H1 (cell line): ENCODE measurements around the gene MED17. TPM values are rescaled to one million over a fixed set of nuclear protein-coding genes. Genes with fewer than 3 reads are reported as not detected.

Source experiments
- CHD1 ChIP-seq: IDR thresholded peaks from 2 replicates; pipeline ENCODE4 v1.6.1; 2012; ENCODE audit warnings: low read depth, low read length, improper control_type of control experiment
- CHD7 ChIP-seq: fragments of 300-600 bp; sonication (generic); IDR thresholded peaks from 2 replicates; pipeline ENCODE4 v1.7.1; 2012; ENCODE audit warnings: low read length, moderate library complexity, mild to moderate bottlenecking, inconsistent platforms; ENCODE audit not compliant: insufficient replicate concordance
- EP300 ChIP-seq, 2 experiments: IDR thresholded peaks; 1 replicate in 1 of 2; 2 replicates in 1 of 2; pipeline ENCODE4 v1.6.1; 2011 to 2012; ENCODE audit warnings: low read depth in 2 of 2, low read length in 2 of 2, mild to moderate bottlenecking in 2 of 2, borderline replicate concordance in 1 of 2, inconsistent platforms in 1 of 2, moderate library complexity in 1 of 2
- NRF1 ChIP-seq: IDR thresholded peaks from 2 replicates; pipeline ENCODE4 v1.6.1; 2011; ENCODE audit warnings: mild to moderate bottlenecking, low read depth, low read length, improper control_type of control experiment
- POLR2A ChIP-seq, 2 experiments: IDR thresholded peaks; 1 replicate in 1 of 2; 2 replicates in 1 of 2; pipeline ENCODE4 v1.6.1; 2011; ENCODE audit warnings: low read depth in 2 of 2, low read length in 2 of 2, mild to moderate bottlenecking in 2 of 2; ENCODE audit errors: control extremely low read depth in 1 of 2
- RXRA ChIP-seq: IDR thresholded peaks from 2 replicates; pipeline ENCODE4 v1.6.1; 2011; ENCODE audit warnings: low read depth, mild to moderate bottlenecking, low read length, moderate library complexity; ENCODE audit not compliant: insufficient read depth
- polyA plus RNA-seq, 7 experiments: library from polyadenylated mRNA; depleted of rRNA in 3 of 7; stranded (reverse) in 5 of 7; unstranded in 2 of 7; fragments of >200 nt in 5 of 7; fragments of 200-250 nt in 2 of 7; gene quantifications; 1 replicate in 5 of 7; 2 replicates in 1 of 7; 4 replicates in 1 of 7; pipeline versions ENCODE4 v1.2.1 to v1.2.3, GENCODE V29; 2011 to 2013; ENCODE audit warnings: missing spikeins in 2 of 7, mixed read lengths in 2 of 7
- total RNA-seq: library from RNA; stranded (reverse); fragmentation: NEBNext Ultra II Directional; extraction: Animal tissue kit (Norgen Biotek cat#: 25700); gene quantifications from 2 replicates; pipeline ENCODE4 v1.2.1, GENCODE V29; 2021

The MED17 gene
- total and polyA plus RNA-seq, 2 of the 8 experiments (the other 6 are each of a cell fraction or from before 2014, with no cell fraction given) = 8.8 to 33.7 TPM

GRCh38 chr11:93740031-93740729 is 43.9 kb upstream of the MED17 start (continued):
- TF ChIP-seq CHD7 (peak; percentile 16), NRF1 (no peak), POLR2A (IDR thresholded peaks at IDR 0.05; ENCODE audit: control extremely low read depth in 1 of 2, low read depth in 2 of 2, low read length in 2 of 2) (peak; percentile 14 to 58; a peak in 2 of 3 replicates), RXRA (no peak), CHD1 (0 out of 2 replicates have a peak, but pooled peaks have one; percentile 42), EP300 (IDR thresholded peaks at IDR 0.05; ENCODE audit: borderline replicate concordance in 1 of 2, low read depth in 2 of 2, low read length in 2 of 2) (no peak)
